GM13976 (cell line): ENCODE measurements around the gene GMPS.
"Not testable (repeated sequence)": the region's sequence is repeated elsewhere in the genome, so short reads cannot be mapped to it uniquely, and the experiment has no call there.

Experiments
- DNase-seq: peaks from one replicate; pipeline ENCODE4 v3.0.0; 2012; ENCODE audit warnings: low spot score
- in situ Hi-C: fragments of 300-500 bp; cut with MboI; formaldehyde crosslinking; loops from one replicate; pipeline ENCODE4 v1.12.0; 2022; ENCODE audit warnings: low sequenced_read_pairs, mixed read lengths, inconsistent platforms; ENCODE audit not compliant: unreplicated experiment
- TF ChIP-seq, protein P1 (sequence below): IDR thresholded peaks from 2 replicates; pipeline ENCODE4 v1.5.1; 2012; ENCODE audit warnings: borderline replicate concordance, mild to moderate bottlenecking; ENCODE audit not compliant: insufficient read depth; ENCODE audit errors: extremely low read depth, missing control alignments, control extremely low read depth

GMPS gene

DNA sequence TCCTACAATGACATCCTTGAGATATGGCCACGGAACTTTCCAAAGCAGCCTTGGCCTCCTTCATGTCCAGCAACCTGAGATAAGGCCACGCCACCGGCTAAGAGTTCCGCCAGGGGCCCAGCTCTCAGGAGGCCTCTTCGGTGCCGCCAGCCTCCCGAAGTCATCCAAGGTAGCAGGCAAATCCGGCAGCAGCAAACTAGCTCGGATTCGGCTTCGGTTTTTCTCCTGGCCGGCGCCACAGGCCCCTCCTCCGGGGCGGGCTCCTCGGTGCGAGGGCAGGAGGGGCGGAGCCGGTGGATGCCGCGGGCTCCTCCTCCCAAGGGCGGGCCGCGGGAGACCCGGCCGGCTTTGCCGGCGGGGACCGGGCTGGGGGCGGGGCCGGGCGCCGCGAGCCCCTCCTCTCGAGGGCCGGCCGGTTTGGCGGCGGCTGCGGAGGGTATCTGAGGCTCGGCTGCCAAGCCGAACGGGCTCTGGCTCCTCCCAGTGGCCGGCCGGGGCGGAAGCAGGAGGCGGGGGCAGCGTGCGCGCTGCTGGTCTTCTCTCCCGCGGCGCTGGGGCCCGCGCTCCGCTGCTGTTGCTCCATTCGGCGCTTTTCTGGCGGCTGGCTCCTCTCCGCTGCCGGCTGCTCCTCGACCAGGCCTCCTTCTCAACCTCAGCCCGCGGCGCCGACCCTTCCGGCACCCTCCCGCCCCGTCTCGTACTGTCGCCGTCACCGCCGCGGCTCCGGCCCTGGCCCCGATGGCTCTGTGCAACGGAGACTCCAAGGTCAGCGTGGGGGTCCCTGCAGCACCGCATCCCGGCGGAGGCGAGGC, at the start of gene GMPS:
Gene GMPS, plus strand, starts transcription at position 518 of the 812 bp plus-strand sequence. Its CDS starts 221 bp downstream, at position 739.
- peak; percentile 98 for DNase-seq
- TF ChIP-seq, protein P1, sequence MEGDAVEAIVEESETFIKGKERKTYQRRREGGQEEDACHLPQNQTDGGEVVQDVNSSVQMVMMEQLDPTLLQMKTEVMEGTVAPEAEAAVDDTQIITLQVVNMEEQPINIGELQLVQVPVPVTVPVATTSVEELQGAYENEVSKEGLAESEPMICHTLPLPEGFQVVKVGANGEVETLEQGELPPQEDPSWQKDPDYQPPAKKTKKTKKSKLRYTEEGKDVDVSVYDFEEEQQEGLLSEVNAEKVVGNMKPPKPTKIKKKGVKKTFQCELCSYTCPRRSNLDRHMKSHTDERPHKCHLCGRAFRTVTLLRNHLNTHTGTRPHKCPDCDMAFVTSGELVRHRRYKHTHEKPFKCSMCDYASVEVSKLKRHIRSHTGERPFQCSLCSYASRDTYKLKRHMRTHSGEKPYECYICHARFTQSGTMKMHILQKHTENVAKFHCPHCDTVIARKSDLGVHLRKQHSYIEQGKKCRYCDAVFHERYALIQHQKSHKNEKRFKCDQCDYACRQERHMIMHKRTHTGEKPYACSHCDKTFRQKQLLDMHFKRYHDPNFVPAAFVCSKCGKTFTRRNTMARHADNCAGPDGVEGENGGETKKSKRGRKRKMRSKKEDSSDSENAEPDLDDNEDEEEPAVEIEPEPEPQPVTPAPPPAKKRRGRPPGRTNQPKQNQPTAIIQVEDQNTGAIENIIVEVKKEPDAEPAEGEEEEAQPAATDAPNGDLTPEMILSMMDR, result peak; percentile 72
- in situ Hi-C loops, result no loop called here

DNA sequence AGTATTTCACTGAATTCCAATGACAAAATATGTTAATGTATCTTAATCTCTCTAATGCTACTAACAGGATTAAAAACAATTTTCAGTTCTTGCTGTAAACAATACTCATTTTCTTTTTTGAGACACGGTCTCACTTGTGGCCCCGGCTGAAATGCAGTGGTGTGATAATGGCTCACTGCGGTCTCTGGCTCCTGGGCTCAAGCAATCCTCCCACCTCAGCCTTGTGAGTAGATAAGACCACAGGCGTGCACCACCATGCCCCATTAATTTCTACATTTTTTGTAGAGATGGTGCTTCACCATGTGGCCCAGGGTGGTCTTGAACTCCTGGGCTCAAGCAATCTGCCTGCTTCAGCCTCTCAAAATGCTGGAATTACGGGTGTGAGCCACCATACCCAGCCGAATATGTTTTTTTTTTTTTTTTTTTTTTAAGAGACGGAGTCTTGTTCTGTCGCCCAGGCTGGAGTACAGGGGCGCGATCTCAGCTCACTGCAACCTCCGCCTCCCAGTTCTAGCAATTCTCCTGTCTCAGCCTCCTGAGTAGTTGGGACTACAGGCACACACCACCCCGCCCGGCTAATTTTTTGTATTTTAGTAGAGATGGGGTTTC, 41.9 kb upstream of the GMPS start:
- in situ Hi-C loops, DNase-seq: not testable (repeated sequence)

DNA sequence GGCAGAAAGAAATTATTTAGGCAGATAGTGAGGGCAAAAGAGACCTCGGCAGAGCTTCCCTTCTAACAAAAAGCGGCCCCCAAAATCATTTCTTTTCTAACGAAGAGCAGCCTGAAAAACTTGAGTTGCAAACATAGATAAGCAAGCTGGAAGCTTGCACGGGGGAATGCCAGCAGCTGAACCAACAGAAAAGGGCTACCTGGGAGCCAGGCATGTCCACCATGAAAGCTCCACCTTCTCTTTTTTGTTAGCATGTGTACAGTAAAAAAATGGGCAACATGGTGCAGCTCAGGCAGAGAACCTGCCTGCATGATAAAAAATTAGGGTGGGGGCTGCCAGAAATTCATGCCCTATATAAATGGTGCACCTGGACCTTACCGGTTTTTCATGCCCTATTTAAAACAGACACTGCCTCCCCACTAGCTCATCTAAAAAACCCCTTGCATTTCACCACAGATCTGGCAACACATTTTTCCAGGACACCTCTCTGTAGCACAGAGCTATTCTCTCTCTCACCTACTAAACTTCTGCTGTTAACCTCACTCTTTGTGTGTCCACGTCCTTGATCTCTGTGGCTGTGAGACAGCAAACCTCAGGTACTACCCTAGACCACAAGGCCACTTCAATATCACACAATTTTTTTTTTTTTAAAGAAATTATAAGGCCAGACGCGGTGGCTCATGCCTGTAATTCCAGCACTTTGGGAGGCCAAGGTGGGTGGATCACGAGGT, 34.9 kb upstream of the GMPS start:
- TF ChIP-seq, protein P1, result no peak
- no peak for DNase-seq
- in situ Hi-C loops, result no loop called here

DNA sequence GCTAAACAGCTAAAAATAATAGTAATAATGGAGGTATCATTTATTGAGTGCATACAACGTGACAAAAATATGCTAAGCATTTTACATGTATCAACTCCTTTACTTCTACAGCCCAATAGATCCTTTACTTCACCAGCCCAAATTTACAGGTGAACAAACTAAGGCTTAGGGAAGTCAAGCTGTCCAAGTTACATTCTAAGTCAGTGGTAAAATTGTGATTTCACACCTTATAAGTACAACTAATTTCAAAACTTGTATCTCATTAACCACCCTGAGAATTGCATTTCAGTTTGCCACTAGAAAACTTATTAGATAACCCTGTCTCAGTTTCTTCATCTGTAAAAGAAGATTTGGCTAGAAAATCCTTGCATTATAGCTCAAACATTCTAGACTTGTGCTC, 26.9 kb upstream of the GMPS start:
- DNase-seq, result no peak
- TF ChIP-seq, protein P1, result no peak

DNA sequence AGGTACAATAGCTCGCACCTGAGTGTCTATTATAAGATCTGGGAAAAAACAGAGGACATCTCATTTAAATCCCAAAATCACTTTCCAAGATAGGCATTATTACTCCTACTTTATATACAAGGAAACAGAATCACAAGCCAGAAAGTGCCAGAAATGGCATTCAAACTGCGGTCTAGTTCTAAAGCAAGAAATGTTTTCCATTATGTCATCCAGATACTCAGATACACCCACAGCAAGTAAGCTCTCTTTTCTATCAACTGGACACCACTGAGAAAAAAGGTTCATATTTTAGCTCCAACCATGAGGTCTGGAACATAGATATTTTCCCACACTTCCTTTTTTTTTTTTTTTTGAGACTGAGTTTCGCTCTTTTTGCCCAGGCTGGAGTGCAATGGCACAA, 24.3 kb upstream of the GMPS start:
- TF ChIP-seq, protein P1, result no peak
- DNase-seq, result peak; percentile 51
- in situ Hi-C loops, result no loop called here

More for the DNA sequence above, 26.9 kb upstream of the GMPS start:
- in situ Hi-C loops, result no loop called here

DNA sequence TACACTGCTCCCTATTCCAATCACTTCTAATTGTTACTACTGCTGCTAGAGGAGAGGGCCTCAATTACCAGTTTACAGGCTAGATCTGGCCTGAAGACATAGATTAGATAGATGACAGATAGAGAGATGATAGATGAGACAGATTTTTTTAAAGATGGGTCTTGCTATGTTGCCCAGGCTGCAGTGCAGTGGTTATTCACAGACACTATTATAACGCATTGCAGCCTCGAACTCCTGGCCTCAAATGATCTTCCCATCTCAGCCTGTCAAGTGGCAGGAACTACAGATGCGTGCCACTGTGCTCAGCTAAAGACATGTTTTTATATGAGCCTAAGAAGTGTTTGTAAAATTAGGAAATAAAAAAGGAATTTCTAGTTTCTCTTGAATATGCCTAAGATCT, 22.5 kb upstream of the GMPS start:
- no peak for DNase-seq
- in situ Hi-C loops, result no loop called here
- TF ChIP-seq, protein P1, result no peak

DNA sequence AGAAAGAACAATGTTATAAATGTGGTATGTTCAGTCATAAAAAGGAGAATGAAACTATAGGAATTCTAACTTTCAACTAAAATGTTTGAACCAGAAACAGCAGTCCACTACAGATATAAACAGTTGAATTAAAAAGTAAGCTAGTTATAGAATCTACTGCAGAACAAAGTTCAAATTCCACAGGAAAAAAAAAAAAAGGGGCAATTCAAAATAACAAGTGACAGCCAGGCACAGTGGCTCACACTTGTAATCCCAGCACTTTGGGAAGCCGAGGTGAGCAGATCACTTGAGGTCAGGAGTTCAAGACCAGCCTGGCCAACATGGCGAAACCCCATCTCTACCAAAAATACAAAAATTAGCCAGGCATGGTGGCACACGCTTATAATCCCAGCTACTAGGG, 21.0 kb upstream of the GMPS start:
- in situ Hi-C loops, DNase-seq: not testable (repeated sequence)
